Body of pancreas (tissue), 4 donors: ENCODE data around the gene DNAH8. TPM values are rescaled to one million over a fixed set of nuclear protein-coding genes. Genes with fewer than 3 reads are reported as not detected.

Source experiments
- ATAC-seq: fragments of 150-250 bp; one replicate; pipeline ENCODE4 v1.9.1; 2016
- DNase-seq, 4 donors: peaks; one replicate each; pipeline ENCODE4 v3.0.0-alpha.2; 2019
- H3K27ac ChIP-seq, 4 donors: fragments of 200-600 bp; sonication (generic); 1 replicate in 3 of 4; 2 replicates in 1 of 4; pipeline versions ENCODE4 v1.5.1 to v1.6.1; 2016 to 2019; ENCODE audit warnings: mild to moderate bottlenecking in 1 of 4, mixed read lengths in 1 of 4, moderate library complexity in 1 of 4
- H3K27me3 ChIP-seq, 2 donors: fragments of 200-600 bp; sonication (generic); one replicate each; pipeline ENCODE4 v1.6.0; 2016; ENCODE audit warnings: mild to moderate bottlenecking in 1 of 2
- H3K36me3 ChIP-seq, 2 donors: fragments of 200-600 bp; sonication (generic); replicated peaks in 1 of 2; 2 replicates each; pipeline ENCODE4 v1.5.1; 2016; ENCODE audit warnings: low read depth in 2 of 2; ENCODE audit not compliant: insufficient read depth in 1 of 2
- H3K4me1 ChIP-seq: fragments of 200-600 bp; sonication (generic); one replicate; pipeline ENCODE4 v1.6.0; 2016
- H3K4me3 ChIP-seq, 2 donors: fragments of 200-600 bp; sonication (generic); 1 replicate in 1 of 2; 2 replicates in 1 of 2; pipeline ENCODE4 v1.5.1; 2016 to 2019
- H3K9me3 ChIP-seq, 3 donors: fragments of 200-600 bp; sonication (generic); 1 replicate in 2 of 3; 2 replicates in 1 of 3; pipeline ENCODE4 v1.5.1; 2016
- POLR2A ChIP-seq, 3 donors: fragments of 450-650 bp; IDR thresholded peaks; one replicate each; pipeline ENCODE4 v1.6.1; 2016; ENCODE audit warnings: antibody characterized with exemption in 3 of 3, mild to moderate bottlenecking in 2 of 3
- WGBS, 2 donors: methylation state at CpG; one replicate each; pipeline ENCODE4 v1.1.5; 2017; 5-methylcytosine and 5-hydroxymethylcytosine counted together
- intact Hi-C: fragments of 100-400 bp; cut with DNase I; formaldehyde crosslinking; loops from one replicate; pipeline ENCODE4 v1.15.1; 2023
- total RNA-seq, 2 donors: library from RNA; depleted of rRNA; stranded (reverse); fragments of >200 nt; gene quantifications; one replicate each; pipeline ENCODE4 v1.1.0, GENCODE V29; 2016
- TF ChIP-seq, protein P1 (sequence below), 7 experiments: fragments of 450-650 bp in 4 of 7; fragments of 200-600 bp in 3 of 7; sonication (generic) in 3 of 7; IDR thresholded peaks; one replicate each; pipeline ENCODE4 v1.5.1; 2016 to 2019; ENCODE audit warnings: antibody characterized with exemption in 7 of 7

The DNAH8 gene
- total RNA-seq, 2 donors from 2014 or later = not detected

- H3K4me1 ChIP-seq = peaks cover 1% of the 10 kb centered on the region
- ATAC-seq (no peak), DNase-seq (no peak)
- no peak overlapping the region for H3K4me3 ChIP-seq
- no peaks in the 10 kb centered on the region for H3K36me3 ChIP-seq
- no peaks in the 10 kb centered on the region for H3K27me3 ChIP-seq
- intact Hi-C loops = no loop called here
- no peaks in the 10 kb centered on the region for H3K9me3 ChIP-seq
- H3K27ac ChIP-seq = no peak overlapping the region
- WGBS, 2 donors = 20 to 22% methylated on average over 2 of the region's 2 CpGs
- TF ChIP-seq, protein P1, sequence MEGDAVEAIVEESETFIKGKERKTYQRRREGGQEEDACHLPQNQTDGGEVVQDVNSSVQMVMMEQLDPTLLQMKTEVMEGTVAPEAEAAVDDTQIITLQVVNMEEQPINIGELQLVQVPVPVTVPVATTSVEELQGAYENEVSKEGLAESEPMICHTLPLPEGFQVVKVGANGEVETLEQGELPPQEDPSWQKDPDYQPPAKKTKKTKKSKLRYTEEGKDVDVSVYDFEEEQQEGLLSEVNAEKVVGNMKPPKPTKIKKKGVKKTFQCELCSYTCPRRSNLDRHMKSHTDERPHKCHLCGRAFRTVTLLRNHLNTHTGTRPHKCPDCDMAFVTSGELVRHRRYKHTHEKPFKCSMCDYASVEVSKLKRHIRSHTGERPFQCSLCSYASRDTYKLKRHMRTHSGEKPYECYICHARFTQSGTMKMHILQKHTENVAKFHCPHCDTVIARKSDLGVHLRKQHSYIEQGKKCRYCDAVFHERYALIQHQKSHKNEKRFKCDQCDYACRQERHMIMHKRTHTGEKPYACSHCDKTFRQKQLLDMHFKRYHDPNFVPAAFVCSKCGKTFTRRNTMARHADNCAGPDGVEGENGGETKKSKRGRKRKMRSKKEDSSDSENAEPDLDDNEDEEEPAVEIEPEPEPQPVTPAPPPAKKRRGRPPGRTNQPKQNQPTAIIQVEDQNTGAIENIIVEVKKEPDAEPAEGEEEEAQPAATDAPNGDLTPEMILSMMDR (IDR thresholded peaks at IDR 0.05) = no peak
- TF ChIP-seq POLR2A (IDR thresholded peaks at IDR 0.05) = no peak
Observed at GRCh38 chr6:38720295-38720694, 5.2 kb downstream of the DNAH8 start.

DNA sequence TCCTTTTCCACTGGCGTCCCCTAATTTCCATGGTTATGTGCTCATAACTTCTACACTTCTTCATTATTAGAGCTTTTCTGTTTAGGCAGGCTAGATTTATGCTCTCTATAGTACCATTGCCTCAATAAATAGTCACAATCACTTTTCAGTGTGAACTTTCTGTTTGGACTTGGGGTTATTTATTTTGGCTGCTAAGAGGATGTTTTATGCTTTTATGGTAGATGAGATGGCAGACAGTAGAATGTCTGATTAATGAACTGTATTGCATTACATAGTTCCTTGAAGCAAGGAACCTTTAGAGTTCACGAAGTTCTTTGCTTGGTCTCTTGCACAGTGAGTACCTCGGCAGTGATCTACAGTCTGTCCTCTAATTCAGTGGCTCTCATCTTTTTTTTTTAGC, 6.9 kb downstream of the DNAH8 start:
- 78 to 82% methylated on average over 3 of the region's 3 CpGs for WGBS, 2 donors
- ATAC-seq = no peak

GRCh38 chr6:38722727-38723334, 7.7 kb downstream of the DNAH8 start:
- whole genome bisulfite sequencing, 2 donors = 87% methylated on average over 26 of the region's 26 CpGs
- TF ChIP-seq, protein P1 (IDR thresholded peaks at IDR 0.05) = no peak
- TF ChIP-seq POLR2A (IDR thresholded peaks at IDR 0.05) = no peak
- no peak for DNase-seq
- no peaks in the 10 kb centered on the region for H3K9me3 ChIP-seq
- no peak overlapping the region for H3K4me3 ChIP-seq
- H3K27ac ChIP-seq = no peak overlapping the region
- no peak for ATAC-seq
- intact Hi-C loops = no loop called here
- no peaks in the 10 kb centered on the region for H3K27me3 ChIP-seq
- no peaks in the 10 kb centered on the region for H3K4me1 ChIP-seq
- H3K36me3 ChIP-seq = no peaks in the 10 kb centered on the region

More for the DNA sequence above, 6.9 kb downstream of the DNAH8 start:
- Histone ChIP-seq H3K4me3 (no peak overlapping the region), H3K27ac (no peak overlapping the region), H3K27me3 (no peaks in the 10 kb centered on the region), H3K4me1 (no peaks in the 10 kb centered on the region), H3K36me3 (no peaks in the 10 kb centered on the region), H3K9me3 (no peaks in the 10 kb centered on the region)
- TF ChIP-seq, protein P1 (IDR thresholded peaks at IDR 0.05) = no peak
- no peak for TF ChIP-seq POLR2A (IDR thresholded peaks at IDR 0.05)
- intact Hi-C loops = no loop called here
- DNase-seq = no peak

GRCh38 chr6:38723783-38724182, 8.7 kb downstream of the DNAH8 start:
- H3K4me1 ChIP-seq = no peaks in the 10 kb centered on the region
- no peak overlapping the region for H3K27ac ChIP-seq
- DNase-seq = no peak
- no peaks in the 10 kb centered on the region for H3K36me3 ChIP-seq
- intact Hi-C loops = no loop called here
- no peak overlapping the region for H3K4me3 ChIP-seq
- no peaks in the 10 kb centered on the region for H3K9me3 ChIP-seq
- no peaks in the 10 kb centered on the region for H3K27me3 ChIP-seq
- TF ChIP-seq, protein P1 (IDR thresholded peaks at IDR 0.05) = no peak
- no peak for TF ChIP-seq POLR2A (IDR thresholded peaks at IDR 0.05)
- WGBS, 2 donors = 91 to 100% methylated on average over 5 of the region's 5 CpGs
- no peak for ATAC-seq

DNA sequence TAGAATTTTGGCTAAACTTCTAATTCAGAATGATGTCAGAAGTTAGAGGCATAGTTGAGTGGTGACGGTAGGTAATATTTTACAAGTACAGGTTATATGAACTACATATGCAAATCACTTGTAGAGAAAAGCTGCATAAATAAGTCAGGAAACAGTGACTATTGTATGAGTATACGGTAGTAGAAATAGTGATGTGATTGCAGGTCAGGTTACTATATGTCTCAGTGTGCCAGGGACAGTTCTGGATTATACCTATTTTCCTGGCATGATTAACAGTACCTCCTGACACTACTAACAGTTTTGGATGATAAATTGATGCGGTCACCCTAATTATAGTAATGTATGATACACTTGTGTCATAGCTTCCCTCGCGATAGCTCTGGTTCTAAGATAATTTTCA, 9.2 kb downstream of the DNAH8 start:
- intact Hi-C loops = no loop called here
- no peak overlapping the region for H3K4me3 ChIP-seq
- WGBS, 2 donors = 68 to 74% methylated on average over 5 of the region's 5 CpGs
- H3K27ac ChIP-seq = no peak overlapping the region
- no peak for TF ChIP-seq POLR2A (IDR thresholded peaks at IDR 0.05)
- TF ChIP-seq, protein P1 (IDR thresholded peaks at IDR 0.05) = no peak
- no peaks in the 10 kb centered on the region for H3K36me3 ChIP-seq
- no peaks in the 10 kb centered on the region for H3K27me3 ChIP-seq
- ATAC-seq (no peak), DNase-seq (no peak)
- H3K4me1 ChIP-seq = no peaks in the 10 kb centered on the region
- no peaks in the 10 kb centered on the region for H3K9me3 ChIP-seq
